WTC11 (cell line): ENCODE measurements around the gene SYNPO. TPM values are rescaled to one million over a fixed set of nuclear protein-coding genes. Genes with fewer than 3 reads are reported as not detected.

Experiments used
- ATAC-seq: fragments of 200-7000 bp; cut with Tn5 transposase; 2 replicates; pipeline ENCODE4 v1.10.0; 2021; ENCODE audit warnings: mild to moderate bottlenecking, moderate library complexity
- CTCF ChIA-PET: fragments of 300-600 bp; sonication (Branson Sonifier 250); formaldehyde crosslinking; loops from one replicate; lab custom pipeline; 2021; ENCODE audit warnings: antibody characterized with exemption; lab: Charles Lee
- POLR2A ChIA-PET: fragments of 350-600 bp; sonication (Branson Sonifier 250); formaldehyde crosslinking; loops from one replicate; lab custom pipeline; 2021; ENCODE audit warnings: antibody characterized with exemption; lab: Charles Lee
- DNase-seq: peaks from one replicate; pipeline ENCODE4 v3.0.0; 2021; ENCODE audit warnings: low spot score
- H3K27ac Mint-ChIP-seq: 2 replicates; pipeline ENCODE4 v1.8.0; 2021; ENCODE audit warnings: mixed read lengths
- H3K27me3 Mint-ChIP-seq: 2 replicates; pipeline ENCODE4 v1.8.0; 2021; ENCODE audit warnings: low read depth, mild to moderate bottlenecking, moderate library complexity, mixed read lengths
- H3K36me3 Mint-ChIP-seq: 2 replicates; pipeline ENCODE4 v1.8.0; 2021; ENCODE audit warnings: mixed read lengths
- H3K4me1 Mint-ChIP-seq: 2 replicates; pipeline ENCODE4 v1.8.0; 2022; ENCODE audit warnings: mixed read lengths
- H3K4me3 Mint-ChIP-seq: 2 replicates; pipeline ENCODE4 v1.8.0; 2021; ENCODE audit warnings: mild to moderate bottlenecking, moderate library complexity, mixed read lengths
- H3K9me3 Mint-ChIP-seq: 2 replicates; pipeline ENCODE4 v1.8.0; 2021; ENCODE audit warnings: mixed read lengths
- ATF1 ChIP-seq: sonication (generic); formaldehyde crosslinking; IDR thresholded peaks from 2 replicates; pipeline ENCODE4 v1.8.1; 2023; ENCODE audit warnings: mild to moderate bottlenecking, moderate library complexity, missing genetic modification reagents
- ATF3 ChIP-seq: sonication (generic); formaldehyde crosslinking; conservative IDR thresholded peaks from 2 replicates; pipeline ENCODE4 v1.8.1; 2022; ENCODE audit warnings: mild to moderate bottlenecking, missing genetic modification reagents
- CREM ChIP-seq: sonication (generic); formaldehyde crosslinking; IDR thresholded peaks from 2 replicates; pipeline ENCODE4 v1.8.1; 2022; ENCODE audit warnings: mild to moderate bottlenecking, missing genetic modification reagents, moderate library complexity
- CTCF ChIP-seq: fragments of 200-600 bp; IDR thresholded peaks from 2 replicates; pipeline ENCODE4 v1.8.0; 2022; ENCODE audit warnings: antibody characterized with exemption
- E2F1 ChIP-seq: sonication (generic); formaldehyde crosslinking; IDR thresholded peaks from 2 replicates; pipeline ENCODE4 v1.8.0; 2022; ENCODE audit warnings: mild to moderate bottlenecking, missing genetic modification reagents
- E2F5 ChIP-seq: sonication (generic); formaldehyde crosslinking; IDR thresholded peaks from 2 replicates; pipeline ENCODE4 v1.8.1; 2022; ENCODE audit warnings: mild to moderate bottlenecking, moderate library complexity, missing genetic modification reagents
- ESRRA ChIP-seq: sonication (generic); formaldehyde crosslinking; IDR thresholded peaks from 2 replicates; pipeline ENCODE4 v1.8.1; 2022; ENCODE audit warnings: mild to moderate bottlenecking, missing genetic modification reagents, borderline replicate concordance
- ETV6 ChIP-seq: sonication (generic); formaldehyde crosslinking; IDR thresholded peaks from 2 replicates; pipeline ENCODE4 v1.8.1; 2022; ENCODE audit warnings: mild to moderate bottlenecking, missing genetic modification reagents
- FOXK1 ChIP-seq: sonication (generic); formaldehyde crosslinking; IDR thresholded peaks from 2 replicates; pipeline ENCODE4 v1.8.0; 2022; ENCODE audit warnings: mild to moderate bottlenecking, moderate library complexity, missing genetic modification reagents
- FOXP4 ChIP-seq: sonication (generic); formaldehyde crosslinking; IDR thresholded peaks from 2 replicates; pipeline ENCODE4 v1.8.0; 2022; ENCODE audit warnings: mild to moderate bottlenecking, missing genetic modification reagents
- GRHL2 ChIP-seq: fragments of 250-450 bp; sonication (Bioruptor Pico); IDR thresholded peaks from 2 replicates; pipeline ENCODE4 v1.8.0; 2022; ENCODE audit warnings: mild to moderate bottlenecking, moderate library complexity; ENCODE audit not compliant: insufficient replicate concordance, severe bottlenecking
- IRF1 ChIP-seq: sonication (generic); formaldehyde crosslinking; IDR thresholded peaks from 2 replicates; pipeline ENCODE4 v1.8.0; 2023; ENCODE audit warnings: missing genetic modification reagents
- JUN ChIP-seq: sonication (generic); formaldehyde crosslinking; IDR thresholded peaks from 2 replicates; pipeline ENCODE4 v1.8.0; 2023; ENCODE audit warnings: mild to moderate bottlenecking, missing genetic modification reagents
- KAT7 ChIP-seq: sonication (generic); formaldehyde crosslinking; IDR thresholded peaks from 2 replicates; pipeline ENCODE4 v1.8.1; 2023; ENCODE audit warnings: missing genetic modification reagents, mild to moderate bottlenecking, borderline replicate concordance
- MAX ChIP-seq: sonication (generic); formaldehyde crosslinking; IDR thresholded peaks from 2 replicates; pipeline ENCODE4 v1.8.0; 2022; ENCODE audit warnings: mild to moderate bottlenecking, missing genetic modification reagents
- MLX ChIP-seq: sonication (generic); formaldehyde crosslinking; IDR thresholded peaks from 2 replicates; pipeline ENCODE4 v1.8.1; 2023; ENCODE audit warnings: mild to moderate bottlenecking, missing genetic modification reagents, moderate library complexity
- MXD4 ChIP-seq: fragments of 250-450 bp; sonication (Bioruptor Pico); IDR thresholded peaks from 2 replicates; pipeline ENCODE4 v1.8.0; 2021; ENCODE audit warnings: mild to moderate bottlenecking, moderate library complexity, borderline replicate concordance
- MYBL2 ChIP-seq: sonication (generic); formaldehyde crosslinking; IDR thresholded peaks from 2 replicates; pipeline ENCODE4 v1.8.1; 2023; ENCODE audit warnings: mild to moderate bottlenecking, moderate library complexity, missing genetic modification reagents
- NFATC4 ChIP-seq: fragments of 250-450 bp; sonication (Bioruptor Pico); IDR thresholded peaks from 2 replicates; pipeline ENCODE4 v1.9.0; 2021; ENCODE audit warnings: mild to moderate bottlenecking
- NFE2L1 ChIP-seq: sonication (generic); formaldehyde crosslinking; IDR thresholded peaks from 2 replicates; pipeline ENCODE4 v1.8.1; 2023; ENCODE audit warnings: missing genetic modification reagents
- RELA ChIP-seq: sonication (generic); formaldehyde crosslinking; IDR thresholded peaks from 2 replicates; pipeline ENCODE4 v1.8.1; 2022; ENCODE audit warnings: missing genetic modification reagents, mild to moderate bottlenecking, borderline replicate concordance
- SP1 ChIP-seq: sonication (generic); formaldehyde crosslinking; conservative IDR thresholded peaks from 2 replicates; pipeline ENCODE4 v1.8.1; 2022; ENCODE audit warnings: missing genetic modification reagents
- TEAD1 ChIP-seq: sonication (generic); formaldehyde crosslinking; IDR thresholded peaks from 2 replicates; pipeline ENCODE4 v1.8.0; 2022; ENCODE audit warnings: mild to moderate bottlenecking, missing genetic modification reagents
- TEAD4 ChIP-seq: sonication (generic); formaldehyde crosslinking; IDR thresholded peaks from 2 replicates; pipeline ENCODE4 v1.8.0; 2022; ENCODE audit warnings: mild to moderate bottlenecking, missing genetic modification reagents
- TP53 ChIP-seq: sonication (generic); formaldehyde crosslinking; IDR thresholded peaks from 2 replicates; pipeline ENCODE4 v1.8.1; 2023; ENCODE audit warnings: mild to moderate bottlenecking, missing genetic modification reagents
- ZNF138 ChIP-seq: sonication (generic); formaldehyde crosslinking; conservative IDR thresholded peaks from 2 replicates; pipeline ENCODE4 v1.8.1; 2022; ENCODE audit warnings: mild to moderate bottlenecking, moderate library complexity, missing genetic modification reagents
- ZNF219 ChIP-seq: sonication (generic); formaldehyde crosslinking; IDR thresholded peaks from 2 replicates; pipeline ENCODE4 v1.8.0; 2023; ENCODE audit warnings: missing genetic modification reagents, mild to moderate bottlenecking, borderline replicate concordance
- ZNF232 ChIP-seq: sonication (generic); formaldehyde crosslinking; IDR thresholded peaks from 2 replicates; pipeline ENCODE4 v1.8.0; 2022; ENCODE audit warnings: mild to moderate bottlenecking, missing genetic modification reagents
- ZNF263 ChIP-seq: sonication (generic); formaldehyde crosslinking; IDR thresholded peaks from 2 replicates; pipeline ENCODE4 v1.8.1; 2022; ENCODE audit warnings: low read depth, mild to moderate bottlenecking, moderate library complexity, missing genetic modification reagents
- ZNF423 ChIP-seq: fragments of 250-450 bp; sonication (Bioruptor Pico); IDR thresholded peaks from 2 replicates; pipeline ENCODE4 v2.1.2; 2022; ENCODE audit warnings: mild to moderate bottlenecking, moderate library complexity
- total RNA-seq: library from RNA; stranded (reverse); gene quantifications from 3 replicates; pipeline ENCODE4 v1.2.3, GENCODE V29; 2021

SYNPO gene
- total RNA-seq, 1 experiment from 2014 or later, result 2.1 TPM

- ATAC-seq (peak; percentile 33), DNase-seq (peak; percentile 67)
- H3K4me1 Mint-ChIP-seq, result peaks cover 31% of the 10 kb centered on the region
- H3K4me3 Mint-ChIP-seq, result peak overlapping the region; percentile 84
- POLR2A ChIA-PET, result interaction anchor here (0.5 to 4.3 kb wide), 7 partner anchors 8 to 29 kb away, joined by 3 to 26 read pairs (median 3); partner anchors contain the start of genes MYOZ3 and RBM22
- peaks cover 4% of the 10 kb centered on the region for H3K36me3 Mint-ChIP-seq
- no peaks in the 10 kb centered on the region for H3K27me3 Mint-ChIP-seq
- H3K27ac Mint-ChIP-seq, result peak overlapping the region; percentile 96; the same call in 1 of the 2 replicates
- H3K9me3 Mint-ChIP-seq, result peaks cover 3% of the 10 kb centered on the region; the same call in 1 of the 2 replicates
- CTCF ChIA-PET, result interaction anchor here (0.9 to 4.2 kb wide), 14 partner anchors 11 to 261 kb away, joined by 3 to 31 read pairs (median 5); partner anchors contain the start of genes DCTN4, MYOZ3, RBM22 and RPS14
- TF ChIP-seq E2F1 (CRISPR knock-in tag), result no peak
- peak; percentile 46; the same call in 1 of the 2 replicates for TF ChIP-seq ESRRA
- TF ChIP-seq MXD4, result no peak
- TF ChIP-seq IRF1 (CRISPR knock-in tag), result peak; percentile 14; the same call in 1 of the 2 replicates
- TF ChIP-seq KAT7 (CRISPR knock-in tag), result peak; percentile 58; the same call in 1 of the 2 replicates
- 0 out of 2 replicates have a peak, but pooled peaks have one; percentile 57 for TF ChIP-seq ZNF219 (CRISPR knock-in tag)
- TF ChIP-seq MLX (CRISPR knock-in tag), result no peak; the same call in 1 of the 2 replicates
- TF ChIP-seq CTCF, result no peak
- TF ChIP-seq FOXK1, result 0 out of 2 replicates have a peak, but pooled peaks have one; percentile 14
- TF ChIP-seq TP53, result peak; percentile 16; the same call in 1 of the 2 replicates
- TF ChIP-seq ZNF423, result peak; percentile 81
- TF ChIP-seq ETV6 (CRISPR knock-in tag), result 0 out of 2 replicates have a peak, but pooled peaks have one; percentile 34
- no peak for TF ChIP-seq ZNF232 (CRISPR knock-in tag)
- TF ChIP-seq SP1 (CRISPR knock-in tag), result no peak; the same call in 1 of the 2 replicates
- TF ChIP-seq NFATC4 (CRISPR knock-in tag), result no peak
- no peak for TF ChIP-seq ATF1
- no peak for TF ChIP-seq NFE2L1 (CRISPR knock-in tag)
- TF ChIP-seq JUN, result peak; percentile 64; the same call in 1 of the 2 replicates
- TF ChIP-seq E2F5 (CRISPR knock-in tag), result peak; percentile 46; the same call in 1 of the 2 replicates
- TF ChIP-seq ZNF138 (CRISPR knock-in tag), result no peak
- TF ChIP-seq ZNF263 (CRISPR knock-in tag), result peak; percentile 54; the same call in 1 of the 2 replicates
- TF ChIP-seq ATF3 (CRISPR knock-in tag), result no peak
- peak; percentile 17; the same call in 1 of the 2 replicates for TF ChIP-seq FOXP4
- TF ChIP-seq TEAD1 (CRISPR knock-in tag), result 0 out of 2 replicates have a peak, but pooled peaks have one; percentile 6
- TF ChIP-seq MAX, result peak; percentile 64
- peak; percentile 16; the same call in 1 of the 2 replicates for TF ChIP-seq TEAD4 (CRISPR knock-in tag)
- 0 out of 2 replicates have a peak, but pooled peaks have one; percentile 25 for TF ChIP-seq MYBL2 (CRISPR knock-in tag)
- 0 out of 2 replicates have a peak, but pooled peaks have one; percentile 38 for TF ChIP-seq CREM (CRISPR knock-in tag)
- peak; percentile 22; the same call in 1 of the 2 replicates for TF ChIP-seq RELA
- no peak for TF ChIP-seq GRHL2 (CRISPR knock-in tag)
These were observed 31.2 kb downstream of the SYNPO start for GRCh38 chr5:150671509-150672236.
